Right ventricle myocardium inferior (tissue), 1 donor: ENCODE data around the gene FRMD4B. TPM values are rescaled to one million over a fixed set of nuclear protein-coding genes. Genes with fewer than 3 reads are reported as not detected.

Source experiments
- ATAC-seq: fragments of 200-7000 bp; cut with Tn5 transposase; one replicate; pipeline ENCODE4 v1.9.1; 2020; ENCODE audit warnings: mild to moderate bottlenecking, moderate library complexity
- DNase-seq: peaks from one replicate; pipeline ENCODE4 v3.0.0; 2021; ENCODE audit errors: missing footprints
- intact Hi-C: fragments of 100-400 bp; cut with DNase I; formaldehyde crosslinking; loops from one replicate; pipeline ENCODE4 v1.11.0; 2022
- total RNA-seq: library from RNA; stranded (reverse); fragmentation: NEBNext Ultra II Directional; extraction: Animal tissue kit (Norgen Biotek cat#: 25700); gene quantifications from one replicate; pipeline ENCODE4 v1.2.1, GENCODE V29; 2021
- donor health status: DM: no; HTN: yes; CAD: no; lungs with severe emphysema.

FRMD4B gene
- total RNA-seq, 1 donor from 2014 or later = 16.0 TPM

DNA sequence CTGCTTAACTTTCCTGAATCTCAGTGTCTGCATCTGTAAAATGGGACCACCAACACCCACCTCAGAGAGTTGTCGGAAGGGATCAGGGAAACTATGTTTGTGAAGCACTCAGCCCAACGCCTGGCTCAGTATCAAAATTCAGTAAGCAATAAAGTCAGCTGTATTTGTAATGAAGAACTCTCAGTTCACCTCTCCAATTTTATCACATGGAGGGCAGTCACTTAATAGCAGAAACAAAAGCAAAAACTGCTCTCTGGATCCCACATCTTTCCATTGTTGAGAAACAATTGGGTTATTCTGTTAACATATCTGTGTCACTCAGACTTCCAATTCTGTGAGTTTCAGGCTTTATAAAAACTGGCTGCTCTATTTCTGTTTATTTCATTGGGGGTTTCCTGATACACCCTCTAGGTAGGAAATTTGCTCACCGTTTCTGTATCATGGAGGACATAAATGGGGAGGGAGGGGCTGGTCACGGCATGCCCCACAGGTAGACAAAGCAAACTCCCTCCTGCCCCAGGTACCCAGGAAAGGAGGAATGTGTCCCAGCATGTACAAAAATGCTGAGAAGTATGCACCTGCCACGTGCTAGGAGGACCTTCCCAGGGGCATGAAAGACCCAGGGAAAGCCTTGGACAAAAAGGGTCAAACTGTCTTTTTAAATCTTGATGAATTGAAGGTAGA lies 182.1 kb downstream of the FRMD4B start:
- intact Hi-C loops = loop anchor here (5.0 kb wide), 2 partner anchors 39 to 89 kb away; no protein-coding TSS in a partner anchor
- ATAC-seq (no peak), DNase-seq (no peak)

DNA sequence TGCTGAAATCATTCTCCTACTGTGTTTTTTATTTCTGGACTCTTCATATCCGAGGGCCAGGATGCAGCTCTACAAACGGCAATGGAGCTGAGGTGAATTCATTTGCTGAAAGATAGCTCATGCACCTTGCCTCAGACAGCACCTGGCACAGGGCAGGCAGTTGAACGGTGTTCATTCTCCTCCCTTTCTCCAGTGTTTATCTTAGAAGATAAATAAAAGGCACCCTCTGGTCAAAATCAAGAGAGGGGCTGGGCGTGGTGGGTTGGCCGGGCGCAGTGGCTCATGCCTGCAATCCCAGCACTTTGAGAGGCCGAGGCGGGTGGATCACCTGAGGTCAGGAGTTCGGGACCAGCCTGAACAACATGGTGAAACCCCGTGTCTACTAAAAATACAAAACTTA lies 184.2 kb downstream of the FRMD4B start:
- ATAC-seq = no peak
- no peak for DNase-seq
- intact Hi-C loops = loop anchor here (5.0 kb wide), 2 partner anchors 41 to 91 kb away; no protein-coding TSS in a partner anchor

DNA sequence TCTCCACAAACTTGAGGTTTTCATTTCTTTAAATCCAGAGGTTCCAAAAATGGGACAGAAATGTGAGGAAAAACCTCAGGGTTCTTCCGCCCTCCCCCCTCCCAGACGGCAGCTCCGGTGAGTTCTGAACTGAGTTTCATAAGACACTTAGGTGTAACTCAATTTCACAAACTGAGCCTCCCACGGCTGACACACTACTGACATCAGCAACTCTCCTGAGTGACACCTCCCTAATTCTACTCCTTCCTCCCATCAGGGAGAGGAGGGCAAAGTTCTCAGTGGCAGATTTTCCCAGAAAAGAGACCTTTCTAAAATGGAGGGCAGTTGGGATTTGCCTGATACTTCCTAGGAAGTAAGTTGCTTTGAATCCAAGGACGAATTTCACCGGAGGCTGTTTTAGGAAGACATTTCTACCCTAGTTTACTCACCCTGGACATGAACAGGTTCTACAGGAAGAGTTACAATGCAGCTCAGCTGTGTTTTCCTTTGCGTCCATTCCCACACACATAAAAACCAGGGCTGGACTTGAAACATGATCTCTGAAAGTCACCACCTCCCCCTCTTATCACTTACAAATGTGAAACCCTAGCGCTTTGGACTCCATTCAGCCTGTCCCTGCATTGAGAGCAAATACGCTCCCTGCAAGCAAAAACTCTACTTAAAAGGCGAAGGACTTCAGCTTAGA lies 185.4 kb downstream of the FRMD4B start:
- ATAC-seq (peak; percentile 79), DNase-seq (no peak)
- intact Hi-C loops = loop anchor here (5.0 kb wide), 2 partner anchors 42 to 92 kb away; no protein-coding TSS in a partner anchor

DNA sequence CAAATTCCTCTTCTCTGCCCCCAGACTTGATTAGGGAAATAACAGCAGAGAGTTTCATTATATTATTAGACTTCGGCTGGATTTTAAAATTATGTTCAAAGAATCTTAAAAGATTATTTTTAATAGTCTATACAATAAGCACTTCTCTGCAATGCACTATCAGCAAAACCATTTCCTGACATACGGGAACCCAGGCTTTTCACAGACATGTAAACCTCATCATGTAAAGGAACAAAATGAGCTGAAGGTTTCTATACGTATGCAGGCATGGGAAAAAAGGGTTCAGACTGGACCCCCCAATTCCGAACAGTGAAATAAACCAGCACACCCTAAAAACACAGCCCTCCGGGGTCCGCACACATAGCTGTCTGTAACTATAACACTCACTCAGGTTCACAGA lies 185.9 kb downstream of the FRMD4B start:
- intact Hi-C loops = loop anchor here (5.0 kb wide), 2 partner anchors 42 to 92 kb away; no protein-coding TSS in a partner anchor
- DNase-seq = no peak
- ATAC-seq = no peak

DNA sequence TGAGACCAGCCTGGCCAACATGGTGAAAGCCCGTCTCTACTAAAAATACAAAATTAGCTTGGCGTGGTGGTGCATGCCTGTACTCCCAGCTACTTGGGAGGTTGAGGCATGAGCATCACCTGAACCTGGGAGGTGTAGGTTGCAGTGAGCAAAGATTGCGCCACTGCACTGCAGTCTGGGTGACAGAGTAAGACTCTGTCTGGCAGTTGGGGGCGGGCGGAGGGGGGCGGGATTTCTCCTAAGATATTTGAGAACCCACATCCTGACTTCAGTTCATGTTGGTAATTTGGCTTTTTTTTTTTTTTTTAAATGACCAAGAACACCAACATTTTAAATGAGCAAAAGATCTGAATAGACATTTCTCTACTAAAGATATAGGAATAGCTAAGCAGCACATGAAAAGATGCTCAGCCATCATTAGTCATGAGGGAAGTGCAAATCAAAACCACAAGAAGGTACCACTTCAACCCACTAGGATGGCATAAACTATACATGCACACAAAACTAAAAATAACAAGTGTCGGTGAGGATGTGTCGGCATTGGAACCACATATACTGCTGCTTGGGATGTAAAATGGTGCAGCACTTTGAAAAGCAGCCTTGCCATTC lies 187.9 kb downstream of the FRMD4B start:
- ATAC-seq = no peak
- intact Hi-C loops = no loop called here
- DNase-seq = no peak

DNA sequence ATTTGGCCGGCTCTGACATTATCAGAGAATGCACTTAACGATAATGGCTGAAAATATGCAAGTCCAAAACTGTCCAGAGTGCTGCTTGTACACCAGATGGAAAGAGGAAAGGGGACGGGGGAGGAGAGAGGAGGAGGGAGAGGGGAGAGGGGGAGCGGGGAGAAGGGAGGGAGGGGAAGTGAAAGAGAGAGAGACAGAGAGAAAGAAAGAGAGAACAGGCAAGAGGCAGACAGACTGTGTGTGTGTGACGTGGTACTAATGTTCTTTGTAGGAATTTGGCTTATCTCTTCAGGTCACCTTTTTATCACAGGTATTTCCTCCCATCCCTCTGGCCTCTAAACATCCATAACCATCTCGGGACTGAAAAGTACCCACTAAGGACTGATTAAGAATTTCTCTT lies 188.4 kb downstream of the FRMD4B start:
- ATAC-seq = no peak
- intact Hi-C loops = no loop called here
- no peak for DNase-seq

DNA sequence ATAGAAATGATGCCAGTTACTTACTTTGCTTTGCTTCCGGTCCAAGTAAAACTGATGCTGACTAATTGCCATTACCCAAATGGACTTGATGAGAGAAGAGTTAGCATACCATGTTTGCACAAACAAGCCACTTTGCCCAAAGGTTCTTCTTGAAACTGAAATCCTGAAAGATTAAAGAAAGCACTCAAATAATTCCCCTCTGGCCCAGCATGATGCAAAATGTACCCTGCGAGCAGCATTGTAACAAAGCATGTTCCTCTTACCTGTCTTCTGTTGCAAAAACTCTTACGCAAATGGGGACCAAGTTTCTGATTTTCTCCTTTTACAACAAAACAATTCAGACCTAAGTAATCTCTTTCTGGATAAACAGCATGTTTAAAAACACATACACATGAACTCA lies 189.0 kb downstream of the FRMD4B start:
- ATAC-seq (no peak), DNase-seq (no peak)
- intact Hi-C loops = no loop called here

DNA sequence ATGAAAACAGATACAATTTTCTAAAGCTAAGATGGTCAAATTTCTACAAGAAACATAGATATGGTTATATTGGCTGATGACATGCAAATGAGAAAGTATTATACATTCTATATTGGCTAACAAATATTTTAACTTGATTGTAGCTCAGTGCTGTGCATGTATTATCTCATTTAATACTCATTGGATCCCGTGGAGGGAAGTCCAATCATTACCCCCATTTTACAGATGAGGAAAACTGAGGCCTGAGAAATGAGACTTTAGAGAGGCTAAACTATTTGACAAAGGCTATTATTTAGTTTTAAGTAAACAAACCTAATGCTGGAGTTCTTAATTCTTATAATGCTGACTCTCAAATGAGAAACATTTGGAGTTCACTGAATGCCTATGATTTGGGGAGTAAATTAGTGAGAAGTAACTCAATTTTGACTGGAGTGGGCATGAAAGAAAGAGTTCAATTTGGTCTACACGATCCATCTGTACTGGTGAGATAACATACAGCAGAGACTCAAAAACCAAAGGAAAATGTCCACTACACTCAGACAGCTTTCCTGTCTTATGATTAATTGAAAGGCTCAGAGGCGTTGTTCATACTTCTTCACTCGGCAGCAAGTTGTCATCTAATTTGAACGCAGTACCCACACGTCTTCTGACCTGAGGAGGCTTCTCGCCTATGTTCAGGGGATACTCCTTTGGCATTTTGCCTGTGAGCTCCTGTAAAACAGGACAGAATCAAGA lies 191.3 kb downstream of the FRMD4B start:
- intact Hi-C loops = no loop called here
- no peak for ATAC-seq

DNA sequence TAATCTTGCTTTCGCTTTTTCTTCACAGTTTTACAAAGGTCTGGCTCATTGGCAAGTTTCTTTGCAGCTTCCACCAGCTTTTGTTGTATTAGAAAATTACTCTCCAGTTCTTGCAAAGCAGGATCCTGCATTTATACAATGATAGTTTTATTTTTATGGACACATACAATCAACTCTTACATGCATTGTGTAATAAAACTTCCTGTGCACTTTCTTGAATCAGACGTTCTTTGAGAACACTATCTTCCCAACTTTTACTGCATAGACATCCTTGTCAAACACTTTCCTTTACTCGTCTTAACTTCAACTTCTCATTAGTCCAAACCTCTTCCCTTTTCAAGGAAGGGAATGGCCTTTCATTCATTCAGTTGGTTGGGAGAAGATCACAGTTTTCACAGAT lies 192.1 kb downstream of the FRMD4B start:
- intact Hi-C loops = no loop called here
- DNase-seq (no peak), ATAC-seq (no peak)

More for the DNA sequence above, 191.3 kb downstream of the FRMD4B start:
- DNase-seq = no peak

DNA sequence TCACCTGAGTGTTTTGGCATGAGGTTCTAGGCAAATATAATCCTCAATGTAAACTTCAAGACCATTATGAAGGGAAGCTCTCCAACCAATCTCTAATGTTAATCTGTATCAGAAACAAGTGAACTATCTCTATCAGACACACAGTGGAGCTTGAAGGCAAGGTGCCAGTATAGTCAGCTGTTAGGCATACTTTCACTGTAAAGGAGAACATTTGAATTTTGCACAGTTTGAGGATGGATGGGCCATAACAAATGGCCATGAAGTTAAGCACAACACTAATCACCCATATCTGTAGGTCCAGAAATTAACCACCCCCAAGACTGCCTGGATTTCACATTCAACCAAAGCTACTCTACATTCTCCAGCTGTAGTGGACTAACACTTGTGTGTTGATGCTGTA lies 194.4 kb downstream of the FRMD4B start:
- DNase-seq (no peak), ATAC-seq (no peak)
- intact Hi-C loops = no loop called here

DNA sequence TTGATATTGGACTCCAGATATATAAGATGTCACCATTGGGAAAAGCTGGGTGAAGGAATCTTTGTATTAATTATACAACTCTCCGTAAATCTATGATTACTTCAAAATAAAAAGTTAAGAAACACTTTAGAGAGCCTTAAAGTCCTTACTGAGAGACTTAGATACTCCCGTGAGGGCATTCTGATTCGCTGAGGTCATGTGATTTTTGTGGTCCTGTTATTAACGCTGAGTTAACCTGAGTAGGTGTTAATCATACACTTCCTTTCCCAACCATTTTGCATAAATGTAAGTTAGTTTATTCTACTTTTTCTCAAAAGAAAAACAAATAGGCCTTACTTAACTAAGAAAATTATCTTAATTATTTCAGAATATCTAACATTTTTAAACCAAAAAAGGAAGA lies 196.4 kb downstream of the FRMD4B start:
- DNase-seq = no peak
- intact Hi-C loops = no loop called here

DNA sequence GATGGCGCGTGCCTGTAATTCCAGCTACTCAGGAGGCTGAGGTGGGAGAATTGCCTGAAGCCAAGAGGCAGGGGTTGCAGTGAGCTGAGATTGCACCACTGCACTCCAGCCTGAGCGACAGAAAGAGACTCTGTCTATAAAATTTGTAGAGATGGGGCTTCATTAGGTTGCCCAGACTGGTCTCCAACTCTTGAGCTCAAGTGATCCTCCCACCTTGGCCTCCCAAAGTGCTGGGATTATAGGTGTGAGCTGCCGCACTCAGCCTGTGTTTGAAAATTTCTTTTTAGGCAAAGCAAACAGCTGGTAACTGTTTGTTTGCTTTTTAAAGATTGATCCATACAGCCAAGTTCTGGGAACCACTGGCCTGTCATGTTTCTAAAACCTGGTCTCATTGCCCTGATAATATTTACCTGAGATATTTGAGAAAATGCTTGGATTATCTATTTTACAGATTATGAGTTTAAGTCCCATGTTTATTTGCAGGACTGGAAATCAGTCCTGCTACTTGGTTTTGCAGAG lies 199.3 kb downstream of the FRMD4B start:
- no peak for ATAC-seq
- intact Hi-C loops = no loop called here
- no peak for DNase-seq

More for the DNA sequence above, 196.4 kb downstream of the FRMD4B start:
- no peak for ATAC-seq

DNA sequence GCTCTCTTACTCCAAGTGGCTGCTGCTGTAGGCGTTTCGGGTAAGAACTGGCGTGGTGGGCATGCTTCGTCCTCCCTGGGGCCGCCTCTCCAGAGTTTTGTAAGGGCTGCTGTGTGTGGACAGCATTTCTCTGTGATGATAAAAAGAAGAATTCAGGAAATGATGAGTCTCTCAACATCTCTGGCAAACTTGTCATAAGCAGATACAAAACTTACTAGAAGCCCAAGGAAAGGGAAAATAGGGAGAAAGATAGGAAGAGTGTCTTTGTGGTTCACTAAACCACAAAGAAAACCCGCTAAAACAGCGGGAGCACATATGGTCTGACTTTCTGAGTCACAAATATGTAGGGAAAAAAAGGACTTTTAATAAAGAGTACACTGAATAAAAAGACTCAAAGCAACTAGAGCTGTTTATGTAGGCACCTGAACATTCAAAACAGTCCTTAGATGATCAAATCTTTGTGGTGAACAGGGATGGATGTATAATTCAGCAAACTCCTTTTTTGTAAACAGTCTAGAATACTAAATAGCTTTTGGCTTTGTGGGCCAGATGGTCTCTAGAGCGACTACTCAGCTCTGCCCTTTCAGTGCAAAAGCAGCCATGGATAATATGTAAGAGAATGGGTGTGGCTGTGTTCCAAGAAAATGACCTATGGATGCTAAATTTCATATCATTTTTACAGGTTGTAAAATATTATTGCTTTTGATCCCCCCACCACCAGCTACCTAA lies 203.1 kb downstream of the FRMD4B start:
- ATAC-seq (no peak), DNase-seq (no peak)
- intact Hi-C loops = no loop called here

DNA sequence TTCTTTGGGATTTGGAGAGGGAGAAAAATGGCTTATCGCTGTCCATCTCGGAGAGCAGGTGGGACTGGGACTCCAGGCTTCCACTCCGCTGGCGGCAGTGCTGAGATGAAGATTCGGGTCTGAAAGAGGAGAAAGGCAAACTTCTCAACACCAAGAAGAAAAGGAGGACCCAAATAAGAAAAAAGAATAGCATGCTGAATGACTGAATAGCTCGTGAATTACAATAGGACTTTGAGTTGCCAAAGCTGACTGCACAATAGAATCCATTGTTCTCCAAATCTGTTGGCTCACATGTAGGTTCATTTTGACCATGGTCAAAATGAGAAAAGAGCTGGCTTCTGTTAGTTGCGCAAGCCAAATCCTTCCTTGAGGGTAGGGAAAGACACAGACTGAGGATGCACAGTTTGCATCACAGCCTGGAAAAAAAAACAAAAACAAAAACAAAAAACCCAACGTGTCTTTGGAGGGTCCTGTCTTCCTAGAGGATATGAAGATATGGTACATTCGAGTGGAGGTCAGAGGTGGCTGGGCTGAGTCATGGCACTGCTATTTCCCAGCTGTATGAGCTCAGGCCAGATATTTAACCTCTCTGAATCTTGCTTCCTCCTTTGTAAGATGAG lies 204.2 kb downstream of the FRMD4B start:
- intact Hi-C loops = no loop called here
- no peak for DNase-seq
- ATAC-seq = no peak

DNA sequence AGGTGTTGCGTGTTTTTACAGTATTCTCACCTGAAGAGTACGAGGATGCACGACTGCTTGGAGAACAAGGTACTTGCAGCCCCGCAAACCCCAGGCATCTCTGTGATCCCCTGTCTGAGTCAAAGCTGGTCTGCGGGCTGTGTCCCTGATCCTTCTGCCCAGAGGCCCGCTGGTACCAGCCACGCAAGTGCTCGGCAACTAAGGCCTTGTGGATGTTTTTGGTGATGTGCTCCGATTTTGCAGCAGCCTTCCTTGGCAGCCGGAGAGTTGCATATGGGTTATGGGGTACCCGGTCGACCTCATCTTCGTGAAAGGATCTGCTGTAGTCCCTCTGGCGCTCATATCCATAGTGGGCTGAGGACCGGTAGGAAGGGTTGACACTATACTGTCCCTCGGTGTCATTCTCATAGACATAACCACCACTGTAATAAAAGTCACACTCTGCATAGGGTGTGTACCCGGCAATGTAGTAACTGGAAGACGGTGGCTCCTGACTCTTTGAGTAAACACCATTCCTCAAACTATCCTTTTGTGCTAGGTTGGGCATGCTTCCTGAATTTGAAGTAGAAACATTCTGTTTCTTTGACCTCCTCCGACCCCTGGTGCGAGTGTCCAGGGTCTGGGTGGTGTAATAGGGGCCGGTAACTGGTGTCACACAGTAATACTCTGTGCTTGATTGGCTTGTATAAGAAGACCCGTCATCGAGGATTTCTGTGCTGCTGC lies 204.9 kb downstream of the FRMD4B start:
- ATAC-seq (no peak), DNase-seq (no peak)
- intact Hi-C loops = no loop called here

DNA sequence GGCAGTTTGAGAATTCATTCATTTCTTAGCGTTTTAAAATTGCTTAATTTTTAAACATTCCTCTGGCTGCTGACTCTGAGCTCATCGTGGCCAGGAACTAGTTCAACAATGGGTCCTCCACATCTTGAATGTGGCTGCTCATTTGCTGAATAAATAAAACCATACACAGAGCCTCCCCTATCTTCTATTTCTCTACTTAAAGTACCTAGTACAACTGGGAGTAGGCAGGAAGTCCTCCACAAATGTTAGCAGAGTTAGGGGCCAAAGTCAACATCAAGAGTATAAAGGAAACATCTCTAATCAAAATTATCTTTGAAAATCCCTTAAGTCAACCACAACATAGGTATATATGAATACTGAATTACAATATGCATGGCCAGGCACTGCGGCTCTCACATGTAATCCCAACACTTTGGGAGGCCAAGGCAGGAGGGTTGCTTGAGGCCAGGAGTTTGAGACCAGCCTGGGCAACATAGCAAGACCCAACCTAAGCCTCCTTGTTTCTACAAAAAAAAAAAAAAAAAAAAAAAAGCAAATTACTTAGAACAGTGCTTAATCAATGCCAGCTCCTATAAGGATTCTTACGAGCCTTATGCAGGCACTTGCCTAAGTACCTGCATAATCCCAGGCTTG lies 206.0 kb downstream of the FRMD4B start:
- no peak for DNase-seq
- intact Hi-C loops = loop anchor here (10.0 kb wide), 1 partner anchor 55 kb away; no protein-coding TSS in a partner anchor
- no peak for ATAC-seq
